GM18499 (cell line): Measurements from ENCODE around the gene PDE10A.

Experiments
- ATAC-seq: cut with Tn5 transposase; IDR thresholded peaks from one replicate; pipeline ENCODE4 v1.9.1; 2021; ENCODE audit warnings: moderate number of reproducible peaks; ENCODE audit not compliant: insufficient read depth, unreplicated experiment

PDE10A gene

GRCh38 chr6:165658395-165659058, 4.5 kb downstream of the PDE10A start:
- no peak for ATAC-seq

DNA sequence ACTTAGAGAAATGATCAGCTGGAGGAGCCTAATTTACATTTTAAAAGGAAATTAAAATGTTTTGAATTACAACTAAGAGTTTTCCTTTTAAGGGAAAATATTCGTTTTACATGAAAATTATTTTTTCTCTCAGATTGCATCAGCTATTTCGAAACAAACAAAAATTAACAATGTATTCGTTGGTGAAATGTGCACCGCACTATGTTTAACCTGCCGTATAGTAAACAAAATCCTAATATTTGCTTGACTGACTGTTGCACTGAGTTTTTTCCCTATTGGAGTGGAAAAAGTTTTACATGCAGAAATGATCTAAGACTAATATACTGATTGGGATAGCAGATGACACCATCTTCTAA, 5.7 kb downstream of the PDE10A start:
- ATAC-seq, result no peak

DNA sequence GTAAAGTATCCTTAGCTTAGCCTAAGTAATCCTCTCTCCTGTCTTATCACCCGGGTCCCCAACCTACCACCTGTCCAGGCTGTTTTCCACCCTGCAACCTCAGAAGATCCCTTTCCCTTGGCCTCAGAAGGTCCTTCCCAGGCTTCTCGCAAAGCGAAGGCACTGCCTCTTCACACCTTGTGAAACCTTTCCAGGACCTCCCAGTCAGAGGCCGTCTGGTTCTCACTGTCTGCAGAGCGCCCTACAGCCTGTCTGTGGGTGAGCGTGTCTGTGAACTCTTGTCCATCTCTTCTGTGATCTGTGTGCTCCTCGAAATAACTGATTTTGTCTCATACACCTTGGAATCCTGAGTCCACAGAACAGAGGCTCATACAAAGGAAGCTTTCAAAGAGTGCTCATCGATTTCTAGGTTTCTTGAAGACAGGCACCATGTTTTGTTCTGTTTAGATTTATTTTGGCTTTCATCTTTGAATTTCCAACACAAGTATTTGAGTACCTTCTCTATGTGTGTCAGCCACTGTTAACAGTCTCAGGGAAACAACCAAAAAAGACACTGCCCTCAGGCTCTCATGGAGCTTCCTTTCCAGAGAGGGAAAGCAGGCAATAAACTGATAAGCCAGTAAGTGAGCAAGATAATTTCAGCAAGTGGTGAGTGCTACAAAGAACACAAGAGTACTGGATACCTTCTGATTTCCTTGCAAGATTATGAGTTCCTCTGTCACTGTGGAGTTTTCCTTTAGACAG, 6.3 kb downstream of the PDE10A start:
- no peak for ATAC-seq

DNA sequence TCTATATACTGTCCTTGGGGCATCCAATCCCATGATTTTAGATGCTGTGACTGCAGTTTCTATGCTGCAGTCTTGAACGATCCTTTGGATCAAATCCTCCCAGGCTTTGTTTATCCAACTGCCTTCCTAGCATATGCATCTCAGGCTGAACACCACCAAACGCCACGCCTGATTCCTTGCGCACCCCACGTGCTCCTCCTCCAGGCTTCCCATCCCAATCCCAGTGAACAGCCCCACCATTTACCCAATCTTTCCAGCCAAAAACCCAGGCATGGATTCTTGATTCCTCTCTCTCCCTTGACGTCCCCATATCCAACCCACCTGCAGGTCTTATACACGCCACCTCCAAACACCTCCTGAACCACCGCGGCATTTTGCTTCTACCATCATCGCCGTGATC, 7.8 kb downstream of the PDE10A start:
- no peak for ATAC-seq

DNA sequence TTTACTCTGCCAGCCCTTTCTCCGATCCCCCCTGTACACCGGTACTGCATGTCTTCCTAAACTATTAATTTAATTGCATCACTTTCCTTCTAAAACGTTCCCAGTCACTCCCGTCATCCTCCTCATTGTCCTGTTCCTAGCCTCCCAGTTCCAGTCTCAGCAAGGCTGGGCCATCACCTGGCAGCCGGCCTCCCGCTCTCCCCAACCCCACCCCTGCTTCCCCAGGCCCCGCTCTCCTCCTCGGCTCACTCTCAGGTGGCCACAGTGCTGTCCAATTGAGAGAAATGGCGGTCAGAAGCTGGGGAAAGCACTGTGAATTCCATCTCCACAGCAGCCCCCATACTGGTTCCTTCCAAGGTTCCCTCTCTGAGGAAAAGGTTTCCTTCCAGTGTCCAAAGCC, 8.9 kb downstream of the PDE10A start:
- ATAC-seq, result no peak

DNA sequence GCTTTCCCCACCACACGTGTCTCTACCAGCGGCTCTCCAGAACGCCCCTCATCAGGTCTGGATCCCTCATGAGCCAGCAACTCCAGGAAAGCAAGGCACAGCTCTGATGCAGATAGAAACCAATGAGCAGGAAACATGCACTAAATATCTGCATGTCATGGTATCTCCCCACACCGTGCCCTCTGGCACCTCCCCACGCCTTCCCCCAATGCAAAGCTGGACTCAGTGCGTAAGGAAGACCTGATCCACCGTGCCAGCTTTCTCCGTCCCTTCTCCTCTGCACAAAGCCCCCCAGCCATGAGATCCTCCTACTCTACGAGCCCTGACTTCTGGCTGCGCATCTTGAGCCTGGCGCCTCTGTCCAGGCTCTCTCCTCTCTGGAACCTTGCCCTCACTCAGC, 9.4 kb downstream of the PDE10A start:
- no peak for ATAC-seq

GRCh38 chr6:165653196-165653595, 9.8 kb downstream of the PDE10A start:
- ATAC-seq, result no peak

DNA sequence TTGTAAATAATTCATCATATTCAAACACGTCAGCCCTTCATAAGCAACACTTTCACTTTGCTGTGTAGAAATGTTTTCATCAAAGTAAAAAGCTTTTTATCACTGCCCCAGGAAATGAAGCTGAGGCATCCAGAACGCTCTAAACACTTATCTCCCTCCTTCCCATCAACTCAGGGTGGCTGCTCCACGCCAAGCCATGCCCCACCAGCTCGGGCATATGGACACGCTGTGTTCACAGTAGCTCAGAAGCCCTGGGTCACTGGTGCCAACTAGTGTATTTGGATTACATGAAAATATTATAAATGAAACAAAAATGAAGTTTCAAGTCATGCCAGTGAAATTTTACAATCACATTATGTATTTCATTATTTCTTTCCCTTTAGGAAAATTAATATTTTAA, 10.3 kb downstream of the PDE10A start:
- ATAC-seq, result no peak

DNA sequence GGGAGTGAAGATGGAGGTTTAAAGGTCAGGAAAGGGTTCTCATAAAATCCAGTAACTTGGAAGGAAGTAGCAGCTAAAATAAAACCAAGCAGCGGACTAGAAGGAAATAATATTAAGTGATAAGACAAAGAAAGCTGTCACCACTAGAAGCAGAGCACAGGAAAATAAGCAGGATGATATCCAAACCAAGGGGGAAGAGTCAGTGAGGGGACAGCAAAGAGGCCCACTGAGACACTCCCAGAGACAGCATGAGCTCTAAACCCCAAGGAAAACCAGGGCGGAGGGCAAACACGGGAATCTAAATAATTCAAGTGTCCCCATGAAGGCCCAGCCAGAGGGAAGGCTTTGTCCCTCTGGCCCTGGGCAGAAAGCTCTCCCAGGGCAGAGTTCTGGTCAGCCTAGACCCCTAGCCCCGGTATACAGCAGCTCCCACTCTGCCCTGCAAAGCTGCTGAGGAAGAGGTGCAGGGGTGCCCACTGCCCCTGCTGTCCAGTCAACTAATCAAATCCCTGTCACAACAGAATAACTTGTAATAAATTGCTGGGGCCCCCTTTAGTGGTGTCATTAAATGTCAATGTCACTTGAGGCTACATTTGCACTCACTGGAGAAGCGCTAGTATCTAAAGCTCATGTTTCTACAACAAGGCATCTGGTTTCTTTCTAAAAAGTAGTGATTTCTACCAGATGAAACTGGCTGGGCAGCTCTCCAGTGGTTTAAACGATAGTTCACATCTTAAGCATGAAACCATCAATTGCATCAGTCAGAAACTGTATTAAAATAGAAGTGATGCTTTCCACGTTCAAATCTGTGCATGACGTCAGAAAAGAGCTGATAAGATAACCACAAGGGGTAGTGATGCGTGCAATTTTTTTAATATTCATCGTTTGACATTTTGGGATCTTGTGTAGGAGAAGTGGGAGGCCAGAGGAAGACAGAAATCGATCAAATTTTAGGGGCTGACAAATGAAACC, 13.6 kb downstream of the PDE10A start:
- no peak for ATAC-seq

DNA sequence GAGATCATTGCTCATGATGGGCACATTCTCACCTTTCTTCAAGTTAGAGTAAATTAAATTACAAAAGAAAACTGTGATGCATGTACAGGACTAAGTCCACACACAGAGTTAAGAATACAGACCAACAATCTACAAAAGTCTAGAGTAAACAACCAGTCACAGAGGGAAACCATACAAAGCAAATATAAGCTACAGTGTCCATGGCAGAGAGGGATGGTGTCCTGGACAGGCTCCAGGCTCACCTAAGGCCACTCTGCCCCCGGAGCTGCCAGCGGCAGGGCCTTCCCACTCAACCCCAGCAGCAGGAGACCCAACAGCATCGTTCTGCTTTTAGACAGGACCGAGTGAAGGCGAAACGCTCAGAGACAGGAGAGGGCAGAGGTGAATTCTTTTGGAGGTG, 16.0 kb downstream of the PDE10A start:
- no peak for ATAC-seq

DNA sequence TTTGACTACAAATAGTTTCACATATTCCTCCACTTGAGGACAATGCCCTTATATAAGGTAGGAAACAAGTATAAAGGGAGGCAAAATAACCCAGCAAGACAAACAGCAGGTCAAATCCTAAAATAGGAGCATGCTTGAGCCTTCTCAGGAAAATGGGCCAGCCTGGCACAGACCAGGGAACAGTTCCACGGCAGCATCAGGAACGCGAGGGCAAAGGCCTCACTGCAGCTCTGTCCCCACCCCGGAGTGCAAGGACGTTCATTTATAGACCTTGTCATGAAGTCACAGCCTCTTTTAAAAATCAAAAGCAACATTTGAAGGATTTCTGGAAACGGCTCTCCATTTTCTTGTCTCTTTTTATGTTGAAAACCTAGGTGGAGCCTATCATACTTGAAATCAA, 17.1 kb downstream of the PDE10A start:
- no peak for ATAC-seq

- ATAC-seq, result no peak
Measured at GRCh38 chr6:165644586-165645266, 18.3 kb downstream of the PDE10A start.

GRCh38 chr6:165643015-165643414, 20.0 kb downstream of the PDE10A start:
- ATAC-seq, result no peak

GRCh38 chr6:165641672-165642156, 21.3 kb downstream of the PDE10A start:
- no peak for ATAC-seq

GRCh38 chr6:165640806-165641205, 22.2 kb downstream of the PDE10A start:
- ATAC-seq, result no peak

DNA sequence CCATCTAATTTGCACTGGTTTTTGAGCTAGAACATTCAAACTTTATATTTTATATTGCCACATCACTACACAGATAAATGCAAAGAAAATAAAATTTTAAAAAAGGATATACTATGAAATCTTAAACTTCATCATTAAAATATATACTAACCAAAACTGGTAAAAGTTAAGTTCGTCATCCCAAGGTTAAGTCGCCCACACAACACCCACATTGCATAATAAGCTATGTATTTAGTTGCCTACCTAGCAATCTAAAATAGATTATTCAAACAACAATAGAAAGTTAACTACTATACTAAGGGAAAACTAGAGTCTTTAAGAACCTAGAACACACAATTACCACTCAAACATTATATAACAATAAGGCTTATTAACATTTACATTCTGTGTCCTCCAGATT, 24.5 kb downstream of the PDE10A start:
- ATAC-seq, result no peak

DNA sequence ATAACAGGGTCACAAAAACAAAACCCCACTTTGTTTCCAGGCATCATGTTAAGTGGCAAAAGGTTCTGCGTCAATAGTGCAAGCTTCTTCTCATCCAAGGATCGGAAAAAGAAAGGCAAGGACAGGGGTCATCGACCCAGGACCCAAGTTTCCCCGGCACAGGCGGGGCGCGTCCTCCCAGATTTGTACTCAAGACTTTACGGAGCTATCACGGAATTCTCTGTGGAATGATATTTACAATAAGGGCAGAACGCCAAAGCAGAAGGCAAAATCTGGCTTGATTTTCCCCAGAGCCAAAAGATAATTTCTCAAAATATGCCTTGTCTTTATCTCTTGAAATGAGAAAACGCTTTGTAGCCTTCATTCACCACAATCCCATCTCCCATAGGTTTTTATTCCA, 25.5 kb downstream of the PDE10A start:
- ATAC-seq, result no peak

- ATAC-seq, result no peak
Measured at GRCh38 chr6:165636402-165637048, 26.5 kb downstream of the PDE10A start.

DNA sequence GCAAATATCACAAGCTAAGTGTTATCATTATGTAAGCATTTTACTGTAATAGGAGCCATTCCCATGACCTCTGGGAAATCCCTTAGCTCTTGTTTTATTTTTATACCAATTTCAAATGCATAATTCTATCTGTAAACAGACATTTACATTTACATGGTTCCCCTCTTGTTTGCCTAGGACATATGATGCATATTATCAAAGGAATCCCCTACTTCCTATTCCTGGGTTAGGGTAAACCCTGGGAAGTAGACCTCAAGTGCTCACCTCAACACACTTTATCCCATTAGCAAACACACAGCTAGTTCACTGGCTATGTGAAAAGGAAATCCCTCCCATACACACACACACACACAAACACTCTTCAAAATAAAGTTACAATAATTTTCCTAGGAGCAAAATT, 27.1 kb downstream of the PDE10A start:
- no peak for ATAC-seq
